Activated CD8-positive, alpha-beta memory T cell treated with anti-CD3 and anti-CD28 coated beads, Interleukin-2, amount 50 U/mL, for 1 hour (primary cell): ENCODE measurements around the gene CEP104.

Source experiments
- DNase-seq: peaks from one replicate; pipeline ENCODE4 v3.0.0-alpha.2; 2020; ENCODE audit errors: extremely low read depth

CEP104 gene

DNA sequence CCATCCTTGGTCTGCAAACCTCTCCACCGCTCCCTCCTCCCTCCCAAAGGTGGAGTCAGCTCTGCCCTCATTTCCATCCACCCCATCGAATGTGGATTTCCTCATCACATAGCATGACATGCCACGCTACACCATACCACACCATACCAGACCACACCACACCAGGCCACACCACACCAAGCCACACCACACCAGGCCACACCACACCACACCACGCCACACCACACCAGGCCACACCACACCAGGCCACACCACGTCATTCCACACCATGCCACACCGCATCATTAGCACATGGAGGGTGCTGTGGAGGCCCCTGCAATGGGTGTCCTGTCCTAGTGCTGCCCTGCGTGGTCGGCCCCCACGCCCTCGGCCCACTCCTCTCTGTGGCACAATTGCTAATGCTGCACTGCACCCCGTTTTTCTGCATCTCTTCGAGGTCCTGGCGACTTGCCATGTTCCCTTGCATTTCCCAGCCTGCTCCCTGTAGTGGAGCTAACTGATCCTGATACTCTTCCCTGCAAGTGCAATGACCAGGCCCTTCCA lies 11.5 kb upstream of the CEP104 start:
- no peak for DNase-seq

DNA sequence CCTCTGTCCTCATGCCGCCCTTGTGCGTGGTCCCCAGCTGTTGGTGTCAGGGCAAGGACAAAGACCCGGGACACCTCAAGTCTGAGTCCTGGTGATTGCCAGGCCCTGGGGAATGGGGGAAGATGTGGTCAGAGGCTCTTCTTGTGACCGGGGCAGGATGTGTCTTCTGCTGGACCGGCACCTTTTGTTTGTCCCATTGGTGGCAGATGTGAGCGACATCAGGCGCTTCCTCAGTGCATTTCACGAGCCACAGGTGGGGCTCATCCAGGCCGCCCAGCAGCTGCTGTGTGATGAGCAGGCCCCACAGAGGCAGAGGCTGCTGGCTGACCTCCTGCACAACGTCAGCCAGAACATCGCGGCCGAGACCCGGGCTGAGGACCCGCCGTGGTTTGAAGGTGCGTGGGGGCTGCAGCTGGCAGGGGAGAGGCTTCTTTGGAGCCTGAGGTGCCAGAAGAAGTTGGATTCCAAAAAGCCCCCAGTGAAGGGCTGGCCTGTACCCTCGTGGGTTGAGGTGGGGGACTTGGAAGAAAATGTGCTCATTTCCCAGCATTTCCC lies 8.7 kb upstream of the CEP104 start:
- no peak for DNase-seq

DNA sequence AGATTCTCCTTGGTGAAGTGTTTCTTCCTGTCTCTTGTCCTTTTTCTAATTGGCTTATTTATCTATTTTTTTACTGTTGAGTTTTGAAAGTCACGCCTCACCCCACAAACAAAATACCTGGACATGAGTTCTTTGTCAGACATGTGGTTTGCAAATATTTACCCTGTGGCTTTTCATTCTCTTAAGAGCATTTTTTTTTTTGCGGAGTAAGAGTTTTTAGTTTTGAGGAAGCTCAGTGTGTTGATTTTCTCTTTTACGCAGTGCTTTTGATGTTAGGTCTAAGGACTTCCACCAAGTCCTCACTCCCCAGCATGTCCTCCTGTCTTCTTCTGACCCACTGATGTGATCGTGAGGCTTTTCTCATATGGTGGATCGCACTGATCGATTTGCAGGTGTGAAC lies 7.9 kb upstream of the CEP104 start:
- DNase-seq, result no peak

DNA sequence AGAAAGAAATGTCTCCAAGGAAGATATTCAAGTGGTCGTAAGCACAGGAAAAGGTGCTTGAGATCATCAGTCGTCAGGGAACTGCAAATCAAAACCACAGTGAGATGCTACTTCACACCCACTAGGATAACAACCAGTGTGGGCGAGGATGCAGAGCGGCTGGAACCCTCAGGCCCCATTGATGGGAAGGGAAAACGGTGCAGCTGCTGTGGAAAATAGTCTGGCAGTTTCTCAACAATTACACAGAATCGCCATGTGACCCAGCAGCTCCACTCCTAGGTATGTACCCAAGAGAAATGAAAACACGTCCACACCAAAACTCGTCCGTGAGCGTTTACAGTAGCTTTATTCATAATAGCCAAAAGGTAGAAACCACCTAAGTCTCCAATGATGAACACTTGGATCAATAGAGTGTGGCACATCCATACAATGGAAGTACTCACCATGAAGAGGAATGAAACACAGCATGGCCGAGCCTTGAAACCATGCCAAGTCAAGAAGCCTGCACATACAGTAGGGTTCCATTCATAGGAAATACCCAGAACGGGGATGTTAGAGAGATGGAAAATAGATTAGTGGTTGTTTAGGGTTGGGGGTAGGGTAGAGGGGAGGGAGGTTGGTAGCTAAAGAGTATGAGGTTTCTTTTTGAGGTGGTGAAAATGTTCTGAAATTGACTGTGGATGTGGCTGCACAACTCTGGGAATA lies 6.4 kb upstream of the CEP104 start:
- no peak for DNase-seq

DNA sequence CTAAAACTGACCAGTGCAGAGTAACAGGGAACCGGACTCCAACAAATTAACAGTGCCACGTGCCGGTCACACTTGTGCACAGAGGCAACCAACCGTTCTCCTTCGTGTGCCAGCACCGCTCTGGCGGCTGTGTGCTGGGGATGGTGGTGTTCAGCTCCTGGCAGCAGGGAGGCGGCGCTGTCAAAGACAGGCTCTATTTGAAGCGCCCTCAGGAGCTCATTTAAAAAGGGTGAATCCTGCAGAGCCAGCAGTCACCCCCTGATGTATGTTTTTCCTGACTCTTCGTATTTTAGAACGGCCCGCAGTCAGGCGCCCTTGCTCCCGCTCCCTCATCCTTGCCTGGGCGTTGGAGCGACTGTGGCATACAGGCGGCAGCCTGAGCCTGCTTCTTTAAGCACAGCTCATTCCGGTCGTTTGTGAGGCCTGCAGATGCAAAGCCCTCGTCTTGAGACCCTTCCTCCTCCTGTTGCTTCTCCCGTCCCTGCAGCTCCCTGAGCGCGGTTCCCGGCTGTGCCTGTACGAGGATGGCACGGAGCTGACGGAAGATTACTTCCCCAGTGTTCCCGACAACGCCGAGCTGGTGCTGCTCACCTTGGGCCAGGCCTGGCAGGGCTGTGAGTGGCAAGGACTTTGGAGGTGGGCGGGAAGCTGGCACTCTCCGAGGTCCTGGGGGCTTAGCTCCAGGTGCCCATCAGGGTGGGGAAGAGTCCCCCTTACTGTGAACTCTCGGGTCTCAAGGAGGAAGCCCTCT lies 1.4 kb upstream of the CEP104 start:
- DNase-seq, result no peak

DNA sequence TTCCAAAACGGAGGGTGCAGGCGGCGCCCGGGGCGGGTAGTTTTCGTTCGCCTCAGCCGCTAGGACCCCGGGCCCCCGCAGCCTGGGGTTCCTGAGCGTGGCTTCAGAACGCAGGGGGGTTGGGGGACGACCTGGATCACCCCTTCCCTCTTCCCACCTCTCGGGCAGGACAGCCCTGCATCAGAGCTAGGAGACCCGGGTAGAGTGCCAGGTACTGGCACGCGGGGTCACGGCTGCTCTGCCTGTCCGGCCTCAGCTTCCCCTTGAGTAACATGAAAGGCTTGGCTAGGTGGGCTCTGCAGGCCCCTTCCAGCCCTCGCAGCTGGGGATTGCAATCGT lies 749 bp upstream of the CEP104 start:
- DNase-seq, result no peak

DNA sequence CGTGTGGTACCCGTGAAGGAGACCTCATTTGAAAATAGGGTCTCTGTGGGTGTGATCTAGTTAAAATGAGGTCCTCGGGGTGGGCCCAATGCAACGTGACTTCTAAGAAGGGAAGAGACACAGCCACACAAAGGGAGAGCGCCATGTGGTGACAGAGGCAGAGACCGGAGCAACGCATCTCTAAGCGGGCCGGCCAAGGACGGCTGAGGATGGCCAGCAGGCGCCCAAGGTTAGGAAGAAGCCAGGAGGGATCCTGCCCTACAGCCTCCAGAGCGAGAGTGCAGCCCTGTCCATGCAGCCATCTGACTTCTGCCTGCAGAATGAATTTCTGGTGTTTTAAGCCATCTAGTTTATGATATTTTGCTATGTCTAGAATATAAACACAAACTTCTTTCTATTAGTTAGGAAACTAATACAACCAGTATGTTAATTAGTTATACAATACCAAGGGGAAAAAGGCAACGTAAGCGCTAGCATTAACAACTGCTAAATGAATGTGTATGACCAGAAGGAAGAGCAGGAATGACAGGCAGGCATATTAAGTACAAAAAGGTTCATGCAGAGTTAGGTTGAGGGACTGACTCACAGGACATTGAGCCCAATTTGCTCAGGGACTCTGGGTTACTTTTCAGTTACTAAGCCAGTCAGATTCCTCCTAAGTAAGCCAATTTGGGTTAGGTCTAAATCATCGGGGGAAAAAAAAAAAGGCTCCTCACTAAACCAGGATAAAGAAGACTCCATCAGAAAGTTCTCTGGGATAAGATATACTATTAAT lies 4.1 kb downstream of the CEP104 start:
- DNase-seq, result no peak

DNA sequence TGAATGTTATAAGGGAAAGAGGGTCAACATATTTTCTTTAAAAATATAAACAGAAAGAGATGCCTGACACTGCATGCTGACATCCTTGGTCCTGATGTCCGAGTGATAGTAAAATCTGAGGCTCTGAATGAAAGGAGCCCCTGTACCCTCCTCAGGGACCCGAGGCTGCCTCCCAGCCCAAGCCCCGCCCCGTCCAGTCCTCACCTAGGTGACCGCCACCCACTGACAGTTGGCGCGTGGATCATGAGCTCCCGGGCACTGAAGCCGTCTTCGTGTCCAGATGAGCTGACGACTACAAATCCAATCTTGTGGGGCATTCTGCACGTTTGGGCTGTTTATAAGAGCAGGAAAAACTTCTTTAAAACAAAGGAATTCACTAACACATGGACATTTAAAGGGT lies 4.9 kb downstream of the CEP104 start:
- no peak for DNase-seq

DNA sequence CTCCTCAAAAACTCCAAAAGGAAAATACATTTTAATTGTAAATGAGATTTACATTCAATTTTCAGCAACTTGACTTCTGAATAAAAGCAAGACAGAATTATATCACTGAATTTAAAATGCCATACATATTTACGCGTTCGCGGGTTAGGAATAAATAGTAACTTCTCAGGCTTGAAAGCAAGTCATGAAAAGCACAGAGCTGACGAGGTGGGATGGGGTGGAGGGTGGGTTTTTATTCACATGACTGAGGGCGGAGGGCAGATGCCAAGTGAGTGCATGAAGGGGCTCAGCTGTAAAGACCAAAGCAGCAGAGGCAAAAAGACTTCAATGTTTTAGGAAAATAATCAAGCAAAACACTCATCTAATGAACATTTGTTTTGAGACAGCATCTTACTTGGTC lies 5.7 kb downstream of the CEP104 start:
- no peak for DNase-seq

DNA sequence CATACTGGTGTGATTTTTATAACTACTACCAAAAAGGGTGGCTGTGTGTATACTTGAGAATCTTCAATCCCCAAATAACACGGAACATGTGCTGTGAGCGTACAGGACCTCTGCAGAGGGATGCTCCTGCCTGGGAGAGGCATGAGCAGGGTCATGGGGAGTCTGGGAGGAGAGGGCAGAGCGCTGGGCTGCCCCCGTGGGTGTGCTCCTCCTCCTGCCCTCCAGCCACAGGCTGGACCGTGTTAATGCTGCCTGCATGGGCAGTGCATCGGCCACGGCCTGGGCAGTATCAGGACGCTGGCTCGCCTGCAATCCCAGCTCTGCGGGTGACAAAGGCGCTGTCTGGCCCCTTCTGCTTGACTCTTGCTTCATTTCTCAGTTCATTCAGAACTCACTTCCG lies 6.2 kb downstream of the CEP104 start:
- no peak for DNase-seq

DNA sequence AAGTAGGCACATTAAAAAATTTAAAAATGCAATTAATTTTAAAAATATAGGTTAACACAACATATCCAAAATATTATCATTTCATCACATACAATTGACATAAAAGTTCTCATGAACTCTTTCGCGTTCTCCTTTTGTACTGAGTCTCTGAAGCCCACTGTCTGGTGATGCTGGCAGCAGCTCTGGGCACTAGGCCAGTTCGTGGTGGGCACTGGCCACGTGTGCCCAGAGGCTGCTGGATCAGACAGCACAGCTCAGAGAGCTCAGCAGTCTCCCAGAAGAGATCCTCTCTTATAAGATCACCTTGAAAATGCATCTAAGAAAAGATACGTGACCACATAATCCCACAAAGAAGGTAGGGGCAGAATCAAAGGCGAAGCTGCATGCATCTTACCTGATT lies 9.9 kb downstream of the CEP104 start:
- no peak for DNase-seq

DNA sequence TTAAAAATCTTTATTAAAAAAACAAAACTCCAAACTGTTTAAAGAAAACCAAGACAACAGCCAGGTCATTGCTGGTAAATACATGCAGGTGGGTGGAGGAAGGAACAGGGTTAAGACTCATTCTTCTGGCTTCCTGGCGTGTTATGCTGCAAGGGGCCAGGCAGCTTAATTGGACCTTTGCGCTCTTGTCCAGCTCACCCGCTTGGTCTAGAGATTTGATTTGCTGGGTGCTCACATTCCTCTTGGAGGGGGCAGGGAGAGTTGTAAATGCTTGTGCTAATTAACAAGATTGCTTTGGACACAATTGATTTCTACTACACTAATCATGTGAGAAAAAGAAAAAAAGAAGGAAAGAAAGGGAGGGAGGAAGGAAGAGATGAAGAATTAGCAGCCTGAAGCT lies 10.5 kb downstream of the CEP104 start:
- no peak for DNase-seq

DNA sequence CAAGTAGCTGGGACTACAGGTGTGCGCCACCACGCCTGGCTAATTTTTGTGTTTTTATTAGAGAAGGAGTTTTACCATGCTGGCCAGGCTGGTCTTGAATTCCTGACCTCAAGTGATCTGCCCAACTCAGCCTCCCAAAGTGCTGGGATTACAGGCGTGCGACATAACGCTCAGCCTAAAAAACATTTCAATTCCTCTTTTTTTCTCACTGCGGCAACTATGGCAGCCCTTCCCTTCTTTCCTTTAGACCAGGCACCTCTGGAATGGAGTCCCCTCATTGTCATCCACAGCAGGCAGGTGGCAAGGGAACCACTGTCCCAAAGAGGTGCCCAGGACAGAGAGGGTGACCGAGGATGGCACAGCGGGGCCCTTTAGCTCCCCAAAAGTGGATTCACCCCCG lies 14.1 kb downstream of the CEP104 start:
- no peak for DNase-seq

DNA sequence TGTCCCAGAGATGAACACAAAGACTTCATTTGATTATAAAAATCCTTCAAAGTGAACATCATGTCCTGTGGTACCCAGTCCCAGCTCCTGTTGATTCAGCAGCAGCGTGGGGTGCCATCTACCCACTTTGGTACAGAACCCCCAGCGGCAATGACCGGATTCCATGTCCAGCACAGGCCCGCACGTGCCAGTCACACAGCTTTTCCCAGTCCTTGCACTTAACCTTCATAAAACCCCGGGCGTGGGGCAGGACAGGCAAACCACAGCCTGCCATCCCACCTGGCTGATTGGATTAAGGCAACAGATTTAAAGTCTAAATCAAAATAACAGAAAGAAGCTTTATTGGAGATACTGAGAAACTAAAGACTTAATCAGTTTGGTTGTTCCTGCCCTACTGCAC lies 15.5 kb downstream of the CEP104 start:
- DNase-seq, result no peak

DNA sequence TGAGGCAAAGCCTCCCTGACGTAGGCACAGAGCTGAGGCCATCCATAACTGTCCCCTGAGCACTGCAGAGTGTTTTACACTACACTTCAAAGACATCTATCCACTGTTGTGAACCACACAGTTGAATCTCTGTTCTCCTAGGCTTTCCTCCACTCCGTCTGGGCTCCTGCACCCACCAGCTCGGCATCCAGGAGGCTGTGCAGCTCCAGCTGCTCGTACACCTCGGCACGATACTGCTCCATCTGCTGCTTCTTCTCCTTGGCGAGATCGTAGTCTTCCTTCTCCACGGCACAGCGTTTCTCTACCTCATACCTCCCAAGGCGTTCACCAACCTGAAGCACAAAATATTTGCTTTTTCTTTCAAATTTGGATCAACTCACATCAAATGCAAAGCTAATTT lies 18.2 kb downstream of the CEP104 start:
- DNase-seq, result no peak

DNA sequence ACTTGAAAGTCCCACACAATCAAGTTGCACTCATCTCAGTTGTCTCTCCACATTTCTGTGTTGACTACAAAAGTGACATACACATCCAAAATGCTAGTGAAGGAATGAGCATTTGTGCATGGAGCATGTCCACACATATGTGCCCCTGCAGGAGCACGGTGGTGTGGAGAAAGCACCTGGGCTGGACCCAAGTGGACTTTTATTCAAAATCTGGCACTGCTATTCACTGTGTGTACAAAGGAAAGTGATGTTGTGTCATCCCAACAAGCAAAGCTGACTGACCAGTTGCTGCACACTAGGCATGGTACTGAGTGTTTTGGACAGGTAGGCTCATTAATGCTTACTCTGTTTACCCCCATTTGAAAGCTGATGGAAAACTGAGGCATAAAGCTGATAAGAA lies 19.3 kb downstream of the CEP104 start:
- no peak for DNase-seq

DNA sequence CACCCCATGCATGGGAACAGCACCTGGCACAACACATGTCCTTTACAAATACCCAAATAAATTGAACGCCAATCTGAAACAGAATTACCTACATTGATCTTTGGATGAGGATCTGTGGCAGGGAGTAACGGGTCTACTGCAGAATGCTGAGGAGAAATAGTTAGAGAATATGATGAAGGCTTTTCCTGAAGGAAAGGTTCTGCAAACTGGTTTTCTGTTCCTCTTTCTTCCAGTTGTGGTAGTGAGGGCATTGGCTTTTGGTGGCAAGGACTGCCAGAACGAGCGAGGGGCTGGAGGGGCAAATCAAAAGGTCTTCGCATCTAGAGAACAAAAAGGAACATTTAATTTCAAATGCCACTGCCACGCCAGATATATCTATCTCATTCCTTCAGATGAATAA lies 19.8 kb downstream of the CEP104 start:
- no peak for DNase-seq

DNA sequence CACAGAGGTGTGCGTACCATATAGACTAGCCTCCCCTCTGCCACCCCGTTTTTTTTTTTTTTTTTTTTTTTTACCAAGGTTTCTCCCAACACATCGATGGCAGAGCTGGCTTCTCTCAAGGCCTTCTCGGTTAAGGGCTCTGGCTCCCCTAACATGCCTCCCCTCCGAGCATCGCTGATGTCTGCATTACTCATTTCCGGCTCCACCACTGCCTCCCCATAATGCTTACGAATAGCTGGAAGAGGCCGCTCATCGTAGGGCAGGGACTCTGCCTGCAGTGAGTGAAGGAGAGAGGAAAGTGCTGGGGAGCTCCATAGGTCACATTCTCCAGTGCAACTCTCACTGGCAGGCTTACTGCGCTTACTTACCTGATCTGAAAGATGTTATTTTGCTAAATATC lies 20.6 kb downstream of the CEP104 start:
- no peak for DNase-seq

DNA sequence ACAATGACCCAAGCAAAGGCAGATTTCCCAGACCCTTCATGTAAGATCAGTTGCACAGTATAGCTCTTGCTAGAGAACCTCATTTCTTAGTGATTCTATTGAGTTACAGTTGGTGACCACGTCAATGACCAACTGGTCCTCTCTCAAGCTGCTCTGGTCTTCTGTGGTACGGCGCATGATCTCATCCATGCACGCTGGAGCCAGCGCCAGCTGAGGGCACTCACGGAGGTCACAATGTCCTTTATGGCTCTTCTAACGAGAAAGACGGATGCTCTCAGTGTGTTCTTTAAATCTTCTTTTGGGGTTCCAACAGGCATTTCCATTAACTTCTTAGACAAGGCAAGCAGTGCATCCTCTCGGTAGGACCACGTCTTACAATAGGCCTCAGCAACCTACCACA lies 22.3 kb downstream of the CEP104 start:
- no peak for DNase-seq

DNA sequence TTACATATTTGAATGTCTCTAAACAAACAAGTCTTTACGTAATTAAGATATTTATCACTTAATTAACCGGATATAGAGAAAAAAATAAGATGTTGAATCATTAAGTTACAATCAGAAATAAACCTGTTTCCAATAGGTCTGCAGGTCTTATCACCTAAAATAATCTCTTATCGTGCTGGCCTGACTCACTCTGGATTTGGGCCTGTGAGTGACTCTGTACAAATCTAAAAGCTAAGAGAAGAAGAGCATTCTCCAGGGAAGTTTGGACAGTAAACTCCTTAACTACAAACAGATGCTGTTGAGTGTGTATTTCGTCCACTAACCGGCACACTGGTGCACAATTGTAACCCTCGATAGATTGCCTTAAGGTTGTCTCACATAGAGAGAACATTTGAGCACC lies 25.3 kb downstream of the CEP104 start:
- no peak for DNase-seq

DNA sequence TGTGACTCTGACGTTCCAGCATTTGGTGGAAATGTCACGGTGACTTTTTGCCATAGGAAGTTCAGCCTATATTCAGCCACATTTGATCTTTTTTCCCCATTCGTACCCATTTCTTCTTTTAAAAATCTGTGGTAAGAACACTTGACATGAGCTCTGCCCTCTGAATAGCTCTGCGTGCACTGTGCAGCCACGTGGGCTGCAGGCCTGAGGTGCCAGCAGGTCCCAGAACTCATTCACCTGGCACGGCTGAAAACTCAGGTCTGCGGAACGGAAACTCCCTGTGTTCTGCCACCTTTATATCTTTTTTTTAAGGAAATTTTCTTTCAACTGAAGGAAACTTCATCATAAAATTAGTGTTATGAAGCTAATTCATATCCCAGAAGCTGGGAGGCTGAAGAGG lies 28.6 kb downstream of the CEP104 start:
- DNase-seq, result no peak

DNA sequence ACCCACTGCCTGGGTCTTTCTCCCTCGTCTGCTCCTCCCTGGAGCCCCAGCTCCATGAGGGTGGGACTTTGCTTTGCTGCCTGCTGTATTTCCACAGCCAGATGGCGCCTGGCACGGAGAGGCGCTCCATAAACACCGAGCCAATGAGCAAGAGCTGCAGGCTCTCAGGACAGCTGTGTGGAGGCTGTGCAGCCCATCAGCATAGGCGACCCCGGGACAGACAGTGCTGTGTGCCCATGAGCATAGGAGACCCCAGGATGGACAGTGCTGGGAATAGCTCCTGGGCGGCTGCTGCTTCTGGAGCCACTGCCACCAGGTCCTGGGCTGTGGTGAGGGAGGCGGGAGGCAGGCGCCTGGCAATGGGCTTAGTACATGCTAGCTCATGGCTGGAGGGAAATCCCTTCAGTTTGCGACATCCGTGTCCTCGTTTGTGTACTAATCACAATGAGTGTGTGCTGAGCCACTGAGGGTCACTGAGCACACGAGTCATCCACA lies 29.2 kb downstream of the CEP104 start:
- no peak for DNase-seq
